ENCODE measurements around the gene CETN3.
"Not testable (repeated sequence)": the region's sequence is repeated elsewhere in the genome, so short reads cannot be mapped to it uniquely, and the experiment has no call there.

The CETN3 gene

GRCh38 chr5:90381213-90381929 lies 28.2 kb downstream of the CETN3 start:
- no peak for DNase-seq

DNA sequence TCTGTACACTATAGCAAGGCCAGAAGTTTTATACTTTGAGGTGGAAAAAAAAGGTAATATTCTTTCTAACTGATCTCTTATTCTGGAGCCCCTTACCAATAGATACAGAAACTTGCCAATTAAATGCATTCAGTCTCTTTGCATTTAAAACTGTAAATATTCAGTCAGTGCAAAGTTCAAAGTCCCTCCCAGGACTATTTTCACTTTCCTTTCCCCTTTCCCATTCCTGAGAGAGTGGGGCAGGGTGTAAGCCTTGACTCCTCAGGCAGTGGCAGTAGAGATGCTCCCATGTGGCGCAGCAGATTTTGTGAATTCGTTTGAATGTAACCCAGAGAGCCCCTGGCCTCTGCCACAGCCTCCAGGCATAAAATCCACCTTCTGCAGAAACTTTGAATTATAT lies 29.9 kb downstream of the CETN3 start:
- no peak for DNase-seq

DNA sequence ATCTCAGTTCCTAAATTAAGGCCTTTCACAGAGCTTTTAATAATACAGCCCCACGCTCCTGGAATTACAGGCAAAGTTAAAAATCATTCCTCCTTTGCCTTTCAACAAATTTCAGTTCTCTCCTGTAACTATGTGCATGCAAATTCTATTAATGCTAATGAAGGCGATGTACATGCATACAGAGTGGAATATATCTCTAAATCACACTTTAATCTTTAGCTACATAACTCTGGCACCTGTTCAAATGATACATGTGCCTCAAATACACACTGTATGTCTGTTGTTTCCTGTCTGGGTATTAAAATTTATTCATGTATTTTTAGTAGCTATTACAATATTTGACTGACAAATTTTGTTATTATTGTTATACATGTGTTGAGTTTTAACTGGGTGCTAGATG lies 30.8 kb downstream of the CETN3 start:
- DNase-seq: no peak

GRCh38 chr5:90371269-90371668 lies 38.3 kb downstream of the CETN3 start:
- DNase-seq: not testable (repeated sequence)

DNA sequence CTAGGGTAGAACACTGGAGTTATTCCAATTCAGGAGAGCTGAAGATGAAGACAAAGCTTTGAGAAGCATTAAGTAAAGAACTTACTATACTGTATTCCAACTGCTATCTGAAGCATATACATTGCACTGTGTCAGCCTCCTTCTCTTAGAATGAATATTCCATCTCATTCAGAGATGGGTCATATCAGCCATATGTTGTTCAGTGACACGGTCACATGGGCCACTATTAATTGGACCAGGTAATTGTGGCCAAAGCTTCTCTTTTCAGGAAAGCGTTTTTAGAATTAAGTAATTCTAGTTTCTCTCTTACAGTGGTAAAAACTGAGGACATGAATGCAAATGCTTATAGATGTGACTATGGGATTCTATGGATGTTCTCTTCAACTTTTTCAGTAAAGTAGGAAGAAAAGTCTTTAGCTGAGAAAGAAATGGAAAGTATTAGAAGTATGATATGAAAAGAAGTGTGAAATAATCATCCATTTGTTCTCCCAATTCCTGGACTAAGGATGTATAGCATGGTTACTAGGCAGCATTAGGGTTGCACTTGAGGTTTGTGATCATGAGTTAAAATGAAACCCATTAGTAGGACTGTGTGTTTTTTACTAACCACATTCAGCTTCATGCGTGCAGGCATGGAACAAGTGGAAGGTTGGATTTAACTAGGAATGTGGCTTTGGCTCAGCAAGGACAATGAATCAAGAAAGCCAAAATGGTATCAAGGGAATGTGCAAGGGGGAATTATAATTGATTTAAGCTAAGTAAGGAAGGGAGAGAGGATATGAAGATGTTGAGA lies 40.9 kb downstream of the CETN3 start:
- no peak for DNase-seq

GRCh38 chr5:90367879-90368278 lies 41.7 kb downstream of the CETN3 start:
- no peak for DNase-seq

GRCh38 chr5:90366948-90367347 lies 42.6 kb downstream of the CETN3 start:
- DNase-seq: no peak

DNA sequence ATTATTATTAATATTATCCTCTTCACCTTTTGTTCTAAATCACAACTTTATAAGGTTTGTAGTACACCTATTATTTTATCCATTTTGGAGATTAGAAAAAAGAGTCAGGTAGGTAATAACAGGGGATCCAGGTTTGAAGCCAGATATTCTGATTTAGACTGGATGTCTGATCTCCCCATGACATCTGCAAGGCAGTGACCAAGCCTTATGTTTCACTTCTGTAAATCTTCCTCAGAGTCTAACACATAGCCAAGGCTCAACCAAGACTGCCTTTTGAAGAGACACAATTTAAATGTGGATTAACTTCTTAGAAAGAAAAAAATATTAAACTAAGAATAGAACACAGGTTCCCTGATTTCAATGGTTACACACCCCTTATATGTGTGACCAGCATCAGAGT lies 44.2 kb downstream of the CETN3 start:
- no peak for DNase-seq

DNA sequence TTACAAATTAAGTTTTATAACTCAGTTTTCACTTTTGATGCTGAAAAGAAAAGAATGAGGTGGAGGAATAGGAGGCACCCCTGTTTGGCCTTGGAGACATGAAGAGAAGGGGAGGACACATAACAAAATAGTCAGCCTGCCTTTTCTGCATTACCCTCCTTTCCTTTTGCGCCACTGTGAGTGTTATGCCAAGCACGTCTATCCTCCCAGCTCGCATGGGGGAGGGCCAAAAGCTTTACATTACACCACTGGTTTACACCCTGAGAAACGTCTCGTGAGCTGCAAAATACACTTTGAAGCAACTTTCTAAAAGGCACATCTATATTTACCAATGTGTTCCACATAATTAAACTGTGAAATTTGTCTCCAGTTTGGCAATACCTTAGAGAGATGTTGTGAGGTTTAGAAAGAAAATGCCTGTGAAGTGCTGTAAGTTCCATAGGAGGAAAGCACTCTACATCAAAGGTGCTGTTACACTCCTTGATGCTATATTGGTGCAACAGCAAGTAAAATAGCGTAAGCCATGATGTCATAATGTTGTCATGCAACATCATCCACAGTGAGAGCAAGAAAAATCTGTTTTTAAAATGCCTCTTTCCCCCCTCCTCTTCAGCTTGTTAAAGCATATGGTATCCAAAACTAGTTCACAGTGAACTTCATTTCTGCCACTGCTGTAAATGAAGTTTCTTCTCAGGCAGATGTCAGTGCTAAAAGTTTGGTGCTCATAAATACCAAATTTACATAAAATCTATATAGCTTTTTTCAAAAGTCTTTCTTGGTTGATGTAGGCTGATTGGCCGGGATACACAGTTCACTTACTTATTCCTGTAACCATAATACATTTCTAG lies 50.3 kb downstream of the CETN3 start:
- DNase-seq: no peak

DNA sequence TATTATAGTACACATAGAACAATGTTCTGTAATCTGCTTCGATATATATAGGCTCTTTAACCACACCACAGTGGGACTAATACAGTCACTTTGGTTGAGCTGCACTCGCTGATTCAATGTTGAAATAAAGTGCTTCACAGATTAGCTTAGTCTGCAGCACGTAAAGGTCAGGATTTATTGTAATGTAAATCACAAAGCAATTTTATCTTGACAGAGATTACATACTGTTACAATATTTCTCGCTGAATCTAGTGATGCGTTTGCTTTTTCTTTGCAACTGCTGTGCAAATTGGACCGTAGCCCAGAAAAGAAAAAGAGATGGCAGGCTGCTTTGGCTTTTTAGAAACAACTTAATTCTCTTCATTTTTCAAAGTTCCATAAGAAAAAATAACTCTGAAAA lies 52.9 kb downstream of the CETN3 start:
- DNase-seq: no peak

- DNase-seq: no peak
Measured at GRCh38 chr5:90356176-90356575, 53.4 kb downstream of the CETN3 start.

GRCh38 chr5:90355635-90356034 lies 53.9 kb downstream of the CETN3 start:
- DNase-seq: no peak

GRCh38 chr5:90353254-90353653 lies 56.3 kb downstream of the CETN3 start:
- no peak for DNase-seq

DNA sequence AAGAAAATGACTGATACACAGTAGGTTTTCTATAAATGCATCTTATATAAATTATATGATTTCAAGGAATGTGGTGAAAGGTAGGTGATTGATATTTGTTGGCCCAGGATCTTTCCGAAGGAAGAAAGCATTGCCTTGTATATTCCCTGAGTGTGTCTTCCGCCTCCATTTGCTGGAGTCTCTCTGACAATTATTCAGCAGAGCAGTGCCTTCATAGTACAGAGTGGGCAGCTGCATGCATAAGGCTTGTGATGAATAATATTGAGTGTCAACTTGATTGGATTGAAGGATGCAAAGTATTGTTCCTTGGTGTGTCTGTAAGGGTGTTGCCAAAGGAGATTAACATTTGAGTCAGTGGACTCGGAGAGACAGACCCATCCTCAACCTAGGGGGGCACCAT lies 58.5 kb downstream of the CETN3 start:
- DNase-seq: no peak

- no peak for DNase-seq
Measured at GRCh38 chr5:90347462-90347861, 62.1 kb downstream of the CETN3 start.

DNA sequence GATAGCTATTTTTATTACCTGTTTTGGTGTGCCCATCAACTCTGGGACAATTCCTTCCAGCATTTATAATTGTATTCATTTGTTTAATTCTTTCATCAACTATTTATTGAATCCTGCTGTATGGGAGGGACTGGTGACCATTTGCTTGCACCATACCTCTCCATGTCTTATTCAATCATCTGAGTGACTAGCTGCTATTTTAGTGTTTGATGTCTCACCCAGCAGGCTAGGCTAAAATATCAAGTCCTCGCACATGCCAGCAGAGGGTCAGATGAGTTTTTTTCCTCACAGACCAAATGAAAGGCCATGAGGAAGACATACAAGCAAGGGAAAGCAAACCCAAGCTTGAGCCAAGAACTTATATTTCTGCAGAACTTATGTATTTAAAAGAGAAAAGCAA lies 63.9 kb downstream of the CETN3 start:
- DNase-seq: no peak

DNA sequence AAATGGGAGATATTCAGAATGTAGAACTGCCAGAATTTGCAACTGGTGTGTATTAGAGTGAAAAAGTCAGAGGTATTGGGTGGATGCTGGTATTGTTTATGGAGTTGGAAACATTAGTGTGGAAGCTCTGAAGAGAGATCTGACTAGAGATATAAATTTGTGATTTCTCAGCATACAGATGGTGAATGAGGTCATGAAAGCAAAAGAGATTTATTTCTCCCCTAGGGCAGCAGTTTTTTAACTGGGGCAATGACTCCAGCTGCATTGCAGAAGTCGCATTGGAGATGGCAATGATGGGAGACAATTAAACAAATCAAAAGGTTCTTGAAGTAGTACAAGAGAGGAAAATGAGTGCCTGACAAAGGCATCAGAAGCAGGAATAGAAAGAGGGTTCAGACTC lies 64.9 kb downstream of the CETN3 start:
- DNase-seq: no peak

DNA sequence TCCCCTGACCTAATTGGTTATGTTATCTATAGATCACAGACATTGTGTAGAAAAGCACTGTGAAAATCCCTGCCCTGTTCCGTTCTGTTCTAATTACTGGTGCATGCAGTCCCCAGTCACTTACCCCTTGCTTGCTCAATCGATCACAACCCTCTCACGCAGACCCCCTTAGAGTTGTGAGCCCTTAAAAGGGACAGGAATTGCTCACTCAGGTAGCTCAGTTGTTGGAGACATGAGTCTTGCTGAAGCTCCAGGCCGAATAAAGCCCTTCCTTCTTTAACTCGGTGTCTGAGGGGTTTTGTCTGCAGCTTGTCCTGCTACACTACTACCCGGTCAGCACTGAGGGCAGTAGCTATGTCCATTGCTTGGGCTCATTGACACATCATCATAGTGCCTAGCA lies 65.8 kb downstream of the CETN3 start:
- not testable (repeated sequence) for DNase-seq

DNA sequence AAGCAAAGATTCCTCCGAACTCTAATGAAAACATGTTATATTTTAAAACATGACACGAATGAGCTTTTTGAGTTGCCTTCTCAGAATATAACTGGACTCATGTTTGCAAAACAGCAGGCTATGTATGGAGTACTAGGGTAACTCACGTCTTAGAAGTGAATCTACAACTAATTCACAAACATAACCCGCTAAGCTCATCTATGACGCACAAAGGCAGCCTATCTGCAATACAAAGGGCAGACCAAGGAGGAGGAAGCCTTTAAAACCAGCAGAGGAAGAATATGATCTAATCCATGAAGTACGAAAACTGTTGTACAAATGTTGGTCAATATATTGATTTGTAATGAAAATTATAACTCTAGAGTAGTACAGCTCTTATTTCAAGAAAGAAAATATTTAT lies 67.0 kb downstream of the CETN3 start:
- no peak for DNase-seq

Data from NCI-H524 (cell line).